ENCODE measurements around the gene TP53I11.

The TP53I11 gene

DNA sequence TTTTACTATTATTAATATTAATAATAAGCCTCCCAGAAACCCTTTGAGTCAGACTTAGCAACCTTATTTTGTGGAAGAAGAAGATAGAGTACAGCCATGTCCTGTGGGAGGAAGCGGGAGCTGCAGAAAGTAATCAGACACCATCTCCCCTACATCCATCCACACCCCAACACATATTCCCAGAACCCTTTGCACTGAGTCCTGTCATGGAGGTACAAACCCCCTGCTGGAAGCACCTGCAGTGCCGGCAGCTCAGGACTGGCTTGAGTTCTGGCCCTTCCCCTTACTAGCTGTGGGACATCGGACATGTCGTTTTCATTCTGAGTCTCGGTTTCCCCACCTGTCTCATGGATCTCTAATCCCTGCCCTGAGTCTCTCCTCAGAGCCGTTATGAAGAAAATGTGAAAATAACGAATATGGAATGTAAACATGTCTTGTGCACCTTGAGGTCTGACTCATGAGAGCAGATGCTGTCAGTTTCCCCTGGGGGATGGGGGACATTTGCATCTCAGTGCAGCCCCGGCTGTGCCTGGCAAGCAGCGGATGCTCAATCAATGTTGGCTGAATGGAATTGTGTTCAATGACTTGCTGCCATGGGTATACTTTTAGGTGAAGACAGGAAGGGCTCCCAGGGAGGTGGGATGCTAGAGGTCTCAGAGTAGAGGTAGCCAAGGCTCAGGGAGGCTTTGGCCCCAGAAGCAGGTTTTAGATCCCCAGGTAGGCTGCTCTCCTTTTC is 45.4 kb downstream of the TP53I11 start:
- no peak for DNase-seq
- intact Hi-C loops (cut with DNase I): loop anchor here (5.0 kb wide), 1 partner anchor 343 kb away; no protein-coding TSS in a partner anchor

DNA sequence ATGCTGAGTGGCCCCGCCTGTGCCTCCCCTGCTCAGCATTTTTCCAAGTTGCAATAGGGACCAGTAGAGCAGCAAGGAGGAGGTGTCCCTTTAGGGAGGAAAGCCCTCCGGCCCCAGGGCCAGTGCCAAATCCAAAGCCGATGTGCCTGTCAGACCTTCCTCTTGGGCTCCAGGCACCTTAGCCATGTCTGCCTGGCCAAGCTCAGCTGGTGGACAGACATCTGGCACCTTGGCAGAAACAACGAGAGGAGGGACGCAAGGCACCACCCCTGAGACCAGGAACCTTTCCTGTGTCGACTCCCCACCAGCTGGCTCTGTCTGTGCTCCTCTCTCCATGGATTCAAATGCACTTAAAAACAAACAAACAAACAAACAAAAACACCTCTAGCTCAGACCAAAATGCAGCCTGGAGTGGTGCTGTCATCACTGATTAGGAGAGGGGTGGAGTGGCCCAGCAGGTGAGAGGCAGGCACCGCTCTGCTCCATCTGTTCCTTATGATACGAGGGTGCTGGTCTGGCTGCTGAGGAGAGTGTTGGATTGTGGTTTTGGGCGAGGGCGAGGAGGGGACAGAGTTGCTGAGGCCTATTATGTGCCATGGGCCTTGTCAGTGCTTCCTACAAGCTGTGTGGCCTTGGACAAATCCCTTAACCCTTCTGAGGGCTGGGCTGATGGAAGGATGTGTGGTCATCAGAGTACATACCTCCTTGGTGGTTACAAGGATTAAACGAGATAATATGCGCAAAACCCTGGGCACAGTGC is 46.2 kb downstream of the TP53I11 start:
- intact Hi-C loops (cut with DNase I): loop anchor here (5.0 kb wide), 1 partner anchor 342 kb away; no protein-coding TSS in a partner anchor
- DNase-seq: no peak

DNA sequence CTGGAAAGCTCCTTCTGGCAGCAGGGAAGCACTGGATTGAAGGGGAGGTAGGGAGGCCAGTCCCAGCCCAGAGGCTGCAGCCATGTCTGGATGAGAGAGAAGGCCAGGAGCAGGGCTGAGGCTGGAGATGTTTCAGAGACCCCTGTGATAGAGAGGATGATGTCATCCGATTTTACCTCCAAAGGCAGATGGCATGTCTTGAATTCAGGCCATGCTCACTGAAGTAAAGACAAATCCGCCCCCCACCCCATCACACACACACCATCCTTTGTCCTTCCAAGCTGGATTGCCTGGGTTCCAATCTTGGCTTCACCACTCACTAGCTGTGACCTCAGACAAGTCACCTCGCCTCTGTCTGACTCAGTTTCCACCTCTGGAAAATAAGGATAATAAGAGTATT is 47.2 kb downstream of the TP53I11 start:
- no peak for DNase-seq

DNA sequence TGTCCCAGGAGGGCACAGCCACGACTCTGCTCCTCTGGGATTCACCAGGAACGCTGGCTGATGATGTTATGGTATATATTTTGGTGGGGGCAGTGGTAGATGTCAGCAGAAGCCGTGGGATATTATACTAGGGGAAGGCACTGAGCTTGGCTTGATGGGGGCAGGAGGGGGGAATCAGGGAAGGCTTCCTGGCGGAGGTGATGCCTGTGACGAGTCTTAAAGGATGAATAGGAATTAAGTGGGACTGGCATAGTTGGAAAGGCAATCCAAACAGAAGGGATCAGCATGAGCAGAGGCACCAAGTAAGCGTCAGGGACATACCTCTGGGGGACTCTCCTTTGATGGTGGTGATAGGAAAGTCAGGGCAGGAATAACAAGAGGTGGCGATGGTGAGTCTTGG is 47.6 kb downstream of the TP53I11 start:
- intact Hi-C loops (cut with DNase I): no loop called here
- no peak for DNase-seq

More for the DNA sequence above, 47.2 kb downstream of the TP53I11 start:
- intact Hi-C loops (cut with DNase I): no loop called here

DNA sequence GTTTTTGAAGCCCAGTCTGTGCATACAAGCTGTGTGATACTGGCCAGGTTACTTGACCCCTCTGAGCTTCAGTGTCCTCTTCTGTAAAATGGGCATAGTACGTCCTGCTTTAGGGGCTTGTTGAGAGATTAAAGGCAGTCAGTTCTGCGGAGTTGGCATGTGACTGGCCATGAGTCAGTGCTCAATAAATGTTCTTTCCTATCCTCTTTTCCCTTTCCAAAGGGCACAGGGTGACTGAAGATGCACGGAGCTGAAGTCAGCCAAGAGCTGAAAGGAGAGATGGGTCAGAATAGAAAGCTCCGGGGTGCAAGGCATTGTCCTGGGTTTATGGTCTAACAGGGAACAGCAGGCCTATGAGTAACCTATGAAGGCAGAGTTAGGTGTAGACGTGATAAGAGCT is 48.9 kb downstream of the TP53I11 start:
- intact Hi-C loops (cut with DNase I): no loop called here
- DNase-seq: no peak

DNA sequence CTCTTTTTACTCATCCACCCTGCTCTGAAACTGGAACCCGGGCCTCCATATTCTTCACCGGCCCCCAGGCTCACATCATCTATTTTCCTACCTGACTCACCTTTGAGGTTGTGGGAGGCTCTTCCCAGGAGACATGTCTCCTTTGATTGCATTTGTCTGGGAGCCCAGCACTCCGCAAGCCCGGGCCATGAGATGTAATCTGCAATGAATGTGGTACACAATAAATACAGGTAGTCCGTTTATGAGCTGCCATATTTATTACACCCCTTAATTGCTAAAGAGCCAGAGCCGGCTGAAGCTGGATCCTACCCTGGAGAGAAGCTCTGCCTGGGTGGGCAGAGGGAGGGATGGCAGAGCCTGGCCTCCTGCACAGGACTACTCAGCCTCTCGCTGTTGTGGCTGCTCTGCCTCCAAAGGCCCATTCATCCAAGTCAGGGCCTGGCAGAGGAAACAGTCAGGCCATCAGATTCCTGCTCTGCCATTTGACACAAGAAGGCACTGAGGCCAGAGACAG is 49.5 kb downstream of the TP53I11 start:
- DNase-seq: no peak
- intact Hi-C loops (cut with DNase I): no loop called here

DNA sequence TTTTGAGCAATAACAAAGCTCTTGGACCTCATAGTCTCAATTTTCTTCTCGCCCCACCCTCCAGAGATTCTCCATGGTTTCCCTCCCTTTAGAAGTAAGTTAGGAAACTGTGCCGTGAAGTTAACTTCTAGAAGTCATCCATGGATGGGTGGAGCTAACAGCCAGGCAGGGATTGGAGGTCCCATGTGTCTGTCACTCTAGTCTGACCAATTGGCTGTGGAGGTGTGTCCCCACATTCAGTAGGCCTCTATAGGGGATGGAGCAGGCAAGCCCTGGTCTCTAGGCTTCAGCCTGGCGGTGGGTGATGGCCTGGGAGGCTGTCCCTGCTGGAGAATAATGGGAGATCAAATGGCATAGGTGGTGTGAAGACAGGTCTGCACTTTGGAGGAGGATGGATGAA is 50.7 kb downstream of the TP53I11 start:
- intact Hi-C loops (cut with DNase I): no loop called here

DNA sequence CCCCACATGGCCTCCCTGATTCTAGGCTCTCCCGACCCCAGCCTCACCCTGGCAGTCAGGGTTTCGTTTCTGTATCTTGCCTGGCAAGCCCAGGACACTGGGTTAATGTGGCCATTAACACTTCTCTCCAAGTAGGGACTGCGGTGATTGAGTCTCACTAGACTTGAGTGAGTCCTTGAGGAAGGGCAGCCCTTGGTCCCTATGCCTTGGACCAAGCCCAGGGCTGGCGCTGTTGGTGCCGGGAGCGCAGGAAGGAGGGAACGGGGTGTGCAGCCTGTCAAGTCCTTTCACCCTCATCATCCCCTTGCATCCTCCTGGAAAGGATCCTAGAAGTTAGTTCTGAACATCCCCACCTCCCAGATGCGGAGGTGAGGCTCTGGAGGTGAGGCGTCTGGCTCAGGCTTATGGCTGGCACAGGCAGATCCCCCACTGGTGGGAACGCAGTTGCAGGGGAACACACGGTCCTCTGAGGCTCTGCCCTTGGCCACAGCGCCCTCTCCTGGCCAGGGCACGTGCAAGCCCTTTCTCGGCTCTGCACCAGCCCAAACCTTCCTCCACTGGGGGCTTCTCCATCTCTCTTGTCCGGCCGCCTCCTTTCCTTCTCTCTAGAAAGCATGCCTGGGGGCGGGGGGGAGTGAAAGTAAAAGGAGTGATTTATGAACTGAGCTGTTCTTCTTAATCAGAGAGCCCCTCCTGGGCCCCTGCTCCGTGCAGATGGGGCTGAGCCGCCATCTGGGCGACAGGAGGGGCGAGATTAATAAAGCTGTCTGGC is 56.7 kb downstream of the TP53I11 start:
- intact Hi-C loops (cut with DNase I): loop anchor here (5.0 kb wide), 2 partner anchors 167 to 272 kb away; partner anchors contain the start of gene TSPAN18

More for the DNA sequence above, 50.7 kb downstream of the TP53I11 start:
- DNase-seq: peak in 10 of 42 donors; percentile 18 to 62 (median 24)

DNA sequence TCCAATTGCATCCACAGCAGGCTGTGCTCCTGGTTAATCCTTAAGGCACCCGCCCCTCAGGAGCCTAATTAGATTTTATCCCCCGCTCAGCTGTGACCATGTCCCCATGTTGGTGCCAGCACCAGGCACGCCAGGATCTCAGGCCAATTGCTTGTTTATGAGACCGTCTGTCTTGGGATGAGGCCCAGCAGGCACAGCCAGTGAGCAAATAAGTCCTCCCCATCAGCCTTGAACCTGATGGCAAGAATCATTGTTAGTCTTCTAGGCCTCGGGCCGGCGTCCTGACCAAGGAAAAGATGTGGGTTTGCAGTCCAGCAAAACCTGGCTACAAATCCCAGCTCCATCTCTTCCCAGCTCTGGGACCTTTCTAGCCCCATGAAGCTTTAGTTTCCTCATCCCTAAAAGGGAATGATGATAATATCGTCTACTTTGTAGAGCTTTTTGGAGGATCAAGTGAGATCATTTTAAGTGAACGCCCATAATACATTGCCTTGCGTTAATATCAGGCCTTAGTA is 57.3 kb downstream of the TP53I11 start:
- intact Hi-C loops (cut with DNase I): loop anchor here (5.0 kb wide), 2 partner anchors 166 to 271 kb away; partner anchors contain the start of gene TSPAN18
- peak in 40 of 42 donors; percentile 5 to 68 (median 41) for DNase-seq

More for the DNA sequence above, 56.7 kb downstream of the TP53I11 start:
- peak; percentile 63 to 90 (median 82) for DNase-seq

DNA sequence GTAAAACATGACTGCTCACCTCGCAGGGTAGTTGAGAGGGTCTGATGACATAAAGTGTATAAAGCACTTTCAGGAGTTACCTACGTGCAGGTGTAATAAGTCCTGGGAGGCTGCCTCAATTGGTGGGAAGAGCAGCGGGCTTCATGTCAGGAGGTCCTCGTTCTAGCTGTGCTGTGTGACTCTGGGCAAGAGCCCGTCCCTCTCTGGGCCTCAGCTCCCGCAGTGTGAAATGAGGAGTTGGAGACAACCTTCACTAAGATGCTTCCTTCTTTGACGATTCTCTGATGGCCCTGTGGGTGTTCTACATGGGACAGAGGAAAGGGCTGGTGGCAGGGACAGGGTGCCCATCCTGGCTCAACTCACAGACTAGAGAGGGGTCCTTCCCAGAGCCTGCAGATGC is 57.8 kb downstream of the TP53I11 start:
- DNase-seq: no peak
- intact Hi-C loops (cut with DNase I): loop anchor here (5.0 kb wide), 2 partner anchors 166 to 271 kb away; partner anchors contain the start of gene TSPAN18

DNA sequence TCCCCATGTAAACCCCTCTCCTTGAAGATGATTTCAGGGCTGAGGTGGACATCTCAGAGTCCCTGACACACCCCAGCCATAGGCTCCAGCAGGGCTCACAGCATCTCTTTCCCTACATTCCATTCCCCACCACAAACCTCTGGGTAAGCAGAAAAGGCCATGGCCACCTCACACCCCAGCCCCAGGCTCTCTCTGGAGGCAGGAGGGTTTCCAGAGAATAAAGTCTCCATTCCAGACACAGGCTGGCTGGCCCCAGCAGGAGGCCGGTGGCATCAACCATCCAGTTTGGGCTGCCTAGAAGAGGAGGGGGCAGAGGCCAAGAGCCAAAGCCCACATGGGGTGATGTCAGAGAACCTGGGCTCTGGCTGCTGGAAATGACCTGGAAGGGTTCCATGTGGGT is 61.4 kb downstream of the TP53I11 start:
- intact Hi-C loops (cut with DNase I): no loop called here
- DNase-seq: no peak

DNA sequence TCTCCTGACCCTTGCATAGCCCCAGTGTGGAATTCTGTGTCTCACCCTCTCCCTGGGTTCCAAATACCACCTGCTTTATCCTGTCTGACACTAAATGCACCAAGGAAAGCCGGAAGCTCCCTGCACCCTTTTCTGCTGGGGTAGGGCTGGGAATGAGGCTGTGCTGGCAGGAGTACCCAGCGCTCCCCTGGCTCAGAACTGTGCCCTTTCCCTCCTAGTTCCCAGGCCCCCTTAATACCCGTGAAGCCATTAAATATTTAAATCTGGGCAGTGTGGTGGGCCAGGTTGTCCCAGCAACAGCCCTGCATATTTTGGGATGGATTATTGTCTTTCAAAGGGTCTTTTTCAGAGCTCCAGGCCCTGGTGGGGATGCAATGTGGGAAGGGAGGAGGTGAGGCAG is 63.0 kb downstream of the TP53I11 start:
- intact Hi-C loops (cut with DNase I): no loop called here
- no peak for DNase-seq

DNA sequence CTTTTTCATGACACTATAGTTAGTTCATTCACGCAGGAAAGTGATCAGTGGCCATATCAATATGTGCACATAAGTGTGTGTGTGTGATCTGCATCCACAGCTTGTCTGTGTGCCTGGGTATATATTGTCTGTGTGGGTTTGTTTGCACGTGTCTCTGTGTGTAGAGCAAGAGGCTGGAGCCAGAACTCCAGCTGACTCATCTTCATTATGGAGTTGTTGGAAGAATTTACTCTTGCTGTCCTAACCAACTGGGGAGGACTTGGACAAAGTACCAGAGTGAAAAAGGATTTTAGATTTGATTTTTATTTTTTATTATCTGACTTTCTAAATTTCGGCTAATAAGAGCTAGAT is 63.9 kb downstream of the TP53I11 start:
- intact Hi-C loops (cut with DNase I): no loop called here
- no peak for DNase-seq

DNA sequence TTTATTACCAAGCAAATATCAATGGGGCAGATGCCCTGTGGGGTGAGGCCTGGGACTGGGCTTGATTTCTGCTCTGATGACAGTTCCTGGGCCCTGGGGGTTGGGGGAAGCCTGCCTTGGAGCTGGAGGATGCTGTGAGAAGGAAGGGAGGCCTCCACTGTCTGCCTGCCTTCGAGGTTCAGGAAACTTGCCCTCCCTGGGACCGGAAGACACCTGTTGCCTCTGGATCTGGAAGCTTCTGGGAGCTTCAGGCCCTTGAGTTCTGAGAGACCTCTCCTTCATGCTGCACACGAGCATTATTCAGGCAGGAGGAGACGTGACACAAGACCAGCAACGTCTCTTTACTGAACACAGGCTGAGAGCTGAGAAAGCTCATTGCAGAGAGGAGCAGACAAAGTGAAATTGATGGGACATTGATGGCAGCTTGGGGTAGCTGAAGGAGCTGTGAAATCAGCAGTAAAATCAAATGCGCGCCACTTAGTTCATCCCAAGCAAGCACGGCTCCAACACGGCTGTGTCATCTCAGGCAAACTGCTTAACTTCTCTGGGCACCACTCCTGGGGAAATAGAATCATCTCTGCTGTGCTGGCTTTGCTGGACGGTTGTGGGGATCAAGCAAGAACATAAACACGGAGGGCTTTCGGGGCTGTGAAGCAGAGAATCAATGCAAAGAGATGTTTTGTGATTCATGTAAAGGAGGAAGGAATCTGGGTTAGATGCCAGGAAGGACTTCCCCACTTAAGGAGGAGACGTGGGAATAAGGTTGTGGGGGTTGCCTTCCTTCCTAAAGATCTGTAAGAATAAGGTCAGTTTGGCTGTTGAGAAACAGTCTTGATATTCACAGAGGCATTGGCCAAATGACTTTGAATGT is 64.5 kb downstream of the TP53I11 start:
- DNase-seq: no peak
- intact Hi-C loops (cut with DNase I): no loop called here

DNA sequence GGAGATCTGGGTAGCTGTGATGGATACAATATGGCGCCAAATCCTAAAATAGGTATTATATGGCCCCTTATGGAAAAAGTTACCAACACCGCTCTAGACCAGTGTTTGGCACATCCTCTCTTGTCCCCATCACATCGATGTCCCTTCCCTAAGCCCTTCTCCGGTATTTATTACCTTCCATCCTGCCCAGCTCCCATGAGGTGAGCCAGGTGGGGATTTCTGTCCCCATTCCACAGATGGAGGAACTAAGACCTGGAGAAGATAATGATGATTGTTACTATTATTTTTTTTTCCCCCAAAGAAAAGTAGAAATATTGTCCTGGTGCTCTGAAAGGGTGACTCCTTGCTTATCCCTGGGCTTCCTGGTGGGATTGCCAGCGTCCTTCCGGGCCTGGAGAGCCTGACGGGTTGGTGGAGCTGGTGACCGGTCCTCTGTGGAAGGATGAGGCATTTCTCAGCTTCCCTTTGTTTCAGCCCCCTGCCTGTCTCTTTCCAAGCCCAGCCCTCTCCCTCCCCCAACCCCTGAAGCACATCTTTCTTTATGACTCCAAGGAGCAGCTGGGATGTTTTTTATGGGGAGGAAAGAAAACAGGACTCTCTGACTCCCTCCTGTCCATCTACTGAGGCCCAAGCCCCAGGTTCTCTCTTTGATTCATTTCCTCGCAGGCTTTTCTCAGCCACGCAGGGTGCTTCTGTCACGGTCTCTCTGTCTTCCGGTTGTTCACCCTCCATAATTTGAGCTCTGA is 65.4 kb downstream of the TP53I11 start:
- intact Hi-C loops (cut with DNase I): no loop called here
- DNase-seq: no peak

DNA sequence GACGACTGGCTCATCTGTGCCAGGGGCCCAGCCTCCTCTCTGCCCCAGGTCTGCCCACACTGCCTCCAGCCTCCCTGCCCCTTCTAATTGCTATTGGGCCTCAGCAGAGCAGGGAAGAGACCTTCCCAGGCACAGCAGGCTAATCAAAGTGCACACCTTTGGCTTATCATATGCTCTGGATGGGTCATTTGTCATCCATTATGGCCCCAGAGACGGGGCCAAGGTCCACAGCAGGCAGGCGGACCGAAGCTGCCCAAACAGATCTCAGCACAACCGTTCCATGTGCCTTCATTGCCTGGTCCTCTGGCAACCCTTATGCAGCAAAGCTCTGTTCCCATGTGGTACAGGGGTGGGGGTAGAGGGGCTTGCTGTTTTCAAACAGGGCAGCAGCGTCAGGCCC is 66.6 kb downstream of the TP53I11 start:
- intact Hi-C loops (cut with DNase I): no loop called here
- DNase-seq: no peak

DNA sequence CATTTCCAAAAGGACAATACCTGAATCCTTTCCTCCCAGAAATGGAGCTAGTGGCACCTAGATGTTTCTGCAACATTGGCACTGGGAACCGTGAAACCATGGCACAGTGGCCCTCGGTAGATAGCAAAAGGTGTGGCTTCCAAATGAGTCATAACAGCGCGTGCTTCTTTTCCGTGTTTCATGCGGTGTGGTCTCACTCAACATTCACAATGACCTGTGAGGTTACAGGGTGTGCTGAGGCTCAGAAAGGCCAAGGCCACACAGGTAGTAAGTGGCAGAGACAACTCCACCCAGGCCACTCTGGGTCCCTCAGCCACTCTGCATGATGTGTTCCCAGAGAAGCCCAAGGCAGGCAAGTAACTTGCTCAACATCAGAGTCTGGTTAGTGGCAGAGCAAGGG is 67.4 kb downstream of the TP53I11 start:
- intact Hi-C loops (cut with DNase I): no loop called here
- no peak for DNase-seq

Data from head of caudate nucleus (tissue), 42 donors.